HepG2 (cell line): ENCODE measurements around the gene TTC5. TPM values are rescaled to one million over a fixed set of nuclear protein-coding genes. Genes with fewer than 3 reads are reported as not detected.

Experiments
- ATAC-seq: fragments of 200-7000 bp; cut with Tn5 transposase; 3 replicates; pipeline ENCODE4 v1.9.1; 2020; ENCODE audit warnings: mild to moderate bottlenecking, moderate library complexity
- BruUV-seq: library from RNA; stranded (reverse); fragments of 400-500 nt; replicated peaks from 2 replicates; lab custom pipeline; 2021; lab: Mats Ljungman, UMichigan
- CTCF ChIA-PET: fragments of 300-600 bp; formaldehyde crosslinking; extraction: SDS; loops from one replicate; lab custom pipeline; 2021; ENCODE audit warnings: low total read pairs, inconsistent platforms, low intra/inter-chr PET ratio; lab: Yijun Ruan, JAX
- POLR2A ChIA-PET: fragments of 350-600 bp; sonication (Branson Sonifier 250); formaldehyde crosslinking; loops from one replicate; lab custom pipeline; 2020; ENCODE audit warnings: antibody characterized with exemption, inconsistent platforms; lab: Yijun Ruan, JAX
- DNase-seq: peaks from one replicate; pipeline ENCODE4 v3.0.0-alpha.2; 2015; ENCODE audit warnings: low spot score
- FAIRE-seq: peaks from 3 replicates; lab custom pipeline; 2011; peaks lifted over from hg19 to GRCh38; lab: Jason Lieb, UNC
- H2AFZ ChIP-seq: one replicate; pipeline ENCODE4 v1.6.1; 2011; ENCODE audit warnings: low read length, inconsistent platforms
- H3K27ac ChIP-seq: fragments of 300-600 bp; 3 replicates; pipeline ENCODE4 v1.8.0; 2011; ENCODE audit warnings: mixed run types, mild to moderate bottlenecking, mixed read lengths, low read length, inconsistent platforms; ENCODE audit not compliant: insufficient read depth; ENCODE audit errors: extremely low read length
- H3K27me3 ChIP-seq, 2 experiments: fragments of 200-600 bp in 1 of 2; 2 replicates in 1 of 2; 3 replicates in 1 of 2; pipeline versions ENCODE4 v1.6.0 to v1.8.0; 2011; ENCODE audit warnings: low read length in 2 of 2, mild to moderate bottlenecking in 2 of 2, moderate library complexity in 2 of 2, inconsistent platforms in 1 of 2; ENCODE audit not compliant: insufficient read depth in 2 of 2, control insufficient read depth in 1 of 2
- H3K36me3 ChIP-seq, 2 experiments: fragments of 200-600 bp in 1 of 2; replicated peaks in 1 of 2; 2 replicates in 1 of 2; 3 replicates in 1 of 2; pipeline versions ENCODE4 v1.5.1 to v1.8.0; 2011; ENCODE audit warnings: low read length in 2 of 2, inconsistent platforms in 1 of 2; ENCODE audit not compliant: insufficient read depth in 2 of 2, control insufficient read depth in 1 of 2
- H3K4me1 ChIP-seq: 2 replicates; pipeline ENCODE4 v1.5.1; 2012; ENCODE audit warnings: low read length, inconsistent platforms; ENCODE audit not compliant: insufficient read depth
- H3K4me2 ChIP-seq: 2 replicates; pipeline ENCODE4 v1.6.0; 2011; ENCODE audit warnings: low read depth, low read length, inconsistent platforms
- H3K4me3 ChIP-seq, 3 experiments: fragments of 200-600 bp in 1 of 3; sonication (generic), shearing (Covaris generic) in 1 of 3; replicated peaks in 1 of 3; 2 replicates each; pipeline ENCODE4 v1.5.1; 2011 to 2016; ENCODE audit warnings: low read length in 3 of 3, inconsistent platforms in 2 of 3, low read depth in 2 of 3, mild to moderate bottlenecking in 2 of 3, control low read depth in 1 of 3, mixed read lengths in 1 of 3; ENCODE audit not compliant: insufficient read depth in 1 of 3
- H3K79me2 ChIP-seq: one replicate; pipeline ENCODE4 v1.6.1; 2011; ENCODE audit warnings: low read length, inconsistent platforms; ENCODE audit not compliant: insufficient read depth
- H3K9ac ChIP-seq: 2 replicates; pipeline ENCODE4 v1.6.0; 2011; ENCODE audit warnings: mild to moderate bottlenecking, low read depth, low read length, inconsistent platforms; ENCODE audit not compliant: insufficient read depth
- H3K9me3 ChIP-seq: 2 replicates; pipeline ENCODE4 v1.5.1; 2012; ENCODE audit warnings: mild to moderate bottlenecking, low read length
- H4K20me1 ChIP-seq: 2 replicates; pipeline ENCODE4 v1.6.0; 2011; ENCODE audit warnings: inconsistent platforms, mild to moderate bottlenecking, low read length, moderate library complexity; ENCODE audit not compliant: insufficient read depth
- BRCA1 ChIP-seq: sonication (generic); formaldehyde crosslinking; IDR thresholded peaks from 2 replicates; pipeline ENCODE4 v1.4.0; 2020; ENCODE audit warnings: missing genetic modification reagents
- JUNB ChIP-seq: sonication (generic); formaldehyde crosslinking; IDR thresholded peaks from 2 replicates; pipeline ENCODE4 v1.8.0; 2022; ENCODE audit warnings: missing genetic modification reagents, mild to moderate bottlenecking, borderline replicate concordance
- KLF16 ChIP-seq, 2 experiments: sonication (generic) in 1 of 2; formaldehyde crosslinking in 1 of 2; IDR thresholded peaks; 2 replicates each; pipeline versions ENCODE4 v1.6.1 to v1.8.0; 2016 to 2023; ENCODE audit warnings: missing genetic modification reagents in 2 of 2, missing compliant biosample characterization in 1 of 2
- MBD4 ChIP-seq: IDR thresholded peaks from 2 replicates; pipeline ENCODE4 v1.6.1; 2012; ENCODE audit warnings: low read length, inconsistent platforms, borderline replicate concordance
- NAIF1 ChIP-seq: sonication (generic); formaldehyde crosslinking; IDR thresholded peaks from 2 replicates; pipeline ENCODE4 v1.5.0; 2020; ENCODE audit warnings: mild to moderate bottlenecking, missing genetic modification reagents, borderline replicate concordance
- SIN3A ChIP-seq: IDR thresholded peaks from 2 replicates; pipeline ENCODE4 v1.6.1; 2011; ENCODE audit warnings: low read depth, mild to moderate bottlenecking, control low read depth, low read length, borderline replicate concordance
- SIN3B ChIP-seq: fragments of 150-350 bp; IDR thresholded peaks from 2 replicates; pipeline ENCODE4 v1.6.1; 2014; ENCODE audit warnings: low read length
- SIX1 ChIP-seq: sonication (generic); formaldehyde crosslinking; IDR thresholded peaks from 2 replicates; pipeline ENCODE4 v1.4.0; 2020; ENCODE audit warnings: missing genetic modification reagents, borderline replicate concordance
- SNAPC5 ChIP-seq: sonication (generic); formaldehyde crosslinking; IDR thresholded peaks from 2 replicates; pipeline ENCODE4 v1.8.1; 2023; ENCODE audit warnings: mild to moderate bottlenecking, missing genetic modification reagents, borderline replicate concordance
- TEAD3 ChIP-seq: optimal IDR thresholded peaks from 2 replicates; pipeline ENCODE3; 2016; ENCODE audit warnings: borderline replicate concordance
- ZKSCAN8 ChIP-seq: IDR thresholded peaks from 2 replicates; pipeline ENCODE4 v1.6.1; 2016; ENCODE audit warnings: borderline replicate concordance, missing genetic modification reagents, missing compliant biosample characterization
- ZNF264 ChIP-seq: sonication (generic); formaldehyde crosslinking; IDR thresholded peaks from 2 replicates; pipeline ENCODE4 v1.4.0; 2020; ENCODE audit warnings: missing genetic modification reagents
- ZNF362 ChIP-seq: sonication (generic); formaldehyde crosslinking; IDR thresholded peaks from 2 replicates; pipeline ENCODE4 v1.4.0; 2020; ENCODE audit warnings: missing genetic modification reagents, mild to moderate bottlenecking, borderline replicate concordance
- ZNF383 ChIP-seq: sonication (generic); formaldehyde crosslinking; IDR thresholded peaks from 2 replicates; pipeline ENCODE4 v1.4.0; 2020; ENCODE audit warnings: missing genetic modification reagents, mild to moderate bottlenecking, borderline replicate concordance
- WGBS: methylation state at CpG from one replicate; pipeline ENCODE4 v1.1.6; 2017; ENCODE audit warnings: low lambda C conversion rate; 5-methylcytosine and 5-hydroxymethylcytosine counted together
- in situ Hi-C: cut with HindIII; loops from 2 replicates; pipeline ENCODE4 v1.10.0; 2017; ENCODE audit warnings: low pct_unique_long_range_greater_than_20kb; ENCODE audit not compliant: extremely low pct_ligation_motif_present
- intact Hi-C: fragments of 100-400 bp; cut with micrococcal nuclease; formaldehyde crosslinking; loops from one replicate; pipeline ENCODE4 v1.10.0; 2022; ENCODE audit not compliant: unreplicated experiment
- polyA plus RNA-seq, 8 experiments: library from polyadenylated mRNA; depleted of rRNA in 3 of 8; stranded (reverse) in 7 of 8; unstranded in 1 of 8; fragments of >200 nt; fragmentation: Illumina TruSeq in 4 of 8; extraction: Trizol in 4 of 8; gene quantifications; 2 replicates each; pipeline versions ENCODE4 v1.2.1 to v1.2.3, GENCODE V29; 2011 to 2016; ENCODE audit warnings: low read depth in 4 of 8, missing spikeins in 1 of 8, mixed read lengths in 1 of 8; ENCODE audit not compliant: insufficient read depth in 1 of 8
- total RNA-seq, 5 experiments: library from RNA; depleted of rRNA; stranded (reverse); fragments of >200 nt; fragmentation: Illumina TruSeq; extraction: Trizol; gene quantifications; 2 replicates each; pipeline ENCODE4 v1.2.3, GENCODE V29; 2016; ENCODE audit warnings: low read depth in 1 of 5
- TF ChIP-seq, protein P1 (sequence below): sonication (generic); formaldehyde crosslinking; IDR thresholded peaks from 2 replicates; pipeline ENCODE4 v1.4.0; 2020; ENCODE audit warnings: missing genetic modification reagents, borderline replicate concordance
- TF ChIP-seq, protein P2 (sequence below): sonication (generic); formaldehyde crosslinking; IDR thresholded peaks from 2 replicates; pipeline ENCODE4 v1.4.0; 2020; ENCODE audit warnings: missing genetic modification reagents

Gene TTC5
- total and polyA plus RNA-seq, 2 of the 13 experiments (the other 11 are each of a cell fraction or from before 2014, with no cell fraction given): 8.7 to 28.5 TPM

DNA sequence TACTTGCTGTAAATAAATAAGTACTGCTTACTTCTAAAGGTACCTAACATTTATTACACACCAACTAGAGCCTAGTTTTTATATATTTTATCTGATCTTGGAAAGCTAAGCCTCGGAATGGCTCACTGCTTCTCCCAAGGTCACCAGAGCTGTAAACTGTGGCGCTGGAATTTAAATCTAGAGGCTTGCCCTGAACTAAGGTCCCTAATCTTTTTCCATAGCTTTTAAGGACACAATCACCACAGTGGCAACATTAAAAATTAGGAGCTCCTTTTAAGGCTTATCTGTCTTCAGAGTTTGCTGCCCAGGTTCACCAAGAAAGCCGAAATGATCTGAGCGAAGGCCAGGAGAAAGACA is 26.7 kb upstream of the TTC5 start:
- Histone ChIP-seq H2AFZ (peak overlapping the region; percentile 1), H3K9me3 (no peaks in the 10 kb centered on the region), H3K36me3 (peaks cover 0 to 15% of the 10 kb centered on the region in 2 experiments; a peak in 2 of 5 replicates), H3K27ac (peak overlapping the region; percentile 79), H3K79me2 (peaks cover 55% of the 10 kb centered on the region), H3K4me2 (peak overlapping the region; percentile 78), H3K4me1 (peaks cover 62% of the 10 kb centered on the region), H4K20me1 (peaks cover 26% of the 10 kb centered on the region), H3K27me3 (no peaks in the 10 kb centered on the region; a peak in 1 of 5 replicates), H3K4me3 (peak overlapping the region; percentile 59 to 78 (median 75)), H3K9ac (peak overlapping the region; percentile 82)
- 0% methylated on average over 4 of the region's 4 CpGs for WGBS
- intact Hi-C loops: loop anchor here (2.0 kb wide), 3 partner anchors 44 to 276 kb away; partner anchors contain the start of genes APEX1 and OSGEP
- BruUV-seq: no TSS peak
- in situ Hi-C loops: loop anchor here (25.0 kb wide), 2 partner anchors 130 to 655 kb away; partner anchors contain the start of genes APEX1, METTL17, OSGEP and PIP4P1
- peak; percentile 45 for ATAC-seq
- DNase-seq: peak; percentile 42
- FAIRE-seq: no peak
- CTCF ChIA-PET: no interaction called here
- POLR2A ChIA-PET: interaction anchor here (1.0 to 9.8 kb wide), 4 partner anchors 10 to 281 kb away, joined by 5 to 139 read pairs (median 8); partner anchors contain the start of genes APEX1, OSGEP, PARP2 and PIP4P1
- TF ChIP-seq KLF16 (CRISPR knock-in tag; IDR thresholded peaks at IDR 0.05): 0 out of 4 replicates have a peak, but pooled peaks of 1 of the 2 experiments have one; percentile 19
- TF ChIP-seq, protein P1, sequence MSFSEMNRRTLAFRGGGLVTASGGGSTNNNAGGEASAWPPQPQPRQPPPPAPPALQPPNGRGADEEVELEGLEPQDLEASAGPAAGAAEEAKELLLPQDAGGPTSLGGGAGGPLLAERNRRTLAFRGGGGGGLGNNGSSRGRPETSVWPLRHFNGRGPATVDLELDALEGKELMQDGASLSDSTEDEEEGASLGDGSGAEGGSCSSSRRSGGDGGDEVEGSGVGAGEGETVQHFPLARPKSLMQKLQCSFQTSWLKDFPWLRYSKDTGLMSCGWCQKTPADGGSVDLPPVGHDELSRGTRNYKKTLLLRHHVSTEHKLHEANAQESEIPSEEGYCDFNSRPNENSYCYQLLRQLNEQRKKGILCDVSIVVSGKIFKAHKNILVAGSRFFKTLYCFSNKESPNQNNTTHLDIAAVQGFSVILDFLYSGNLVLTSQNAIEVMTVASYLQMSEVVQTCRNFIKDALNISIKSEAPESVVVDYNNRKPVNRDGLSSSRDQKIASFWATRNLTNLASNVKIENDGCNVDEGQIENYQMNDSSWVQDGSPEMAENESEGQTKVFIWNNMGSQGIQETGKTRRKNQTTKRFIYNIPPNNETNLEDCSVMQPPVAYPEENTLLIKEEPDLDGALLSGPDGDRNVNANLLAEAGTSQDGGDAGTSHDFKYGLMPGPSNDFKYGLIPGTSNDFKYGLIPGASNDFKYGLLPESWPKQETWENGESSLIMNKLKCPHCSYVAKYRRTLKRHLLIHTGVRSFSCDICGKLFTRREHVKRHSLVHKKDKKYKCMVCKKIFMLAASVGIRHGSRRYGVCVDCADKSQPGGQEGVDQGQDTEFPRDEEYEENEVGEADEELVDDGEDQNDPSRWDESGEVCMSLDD (CRISPR knock-in tag): no peak
- TF ChIP-seq NAIF1 (CRISPR knock-in tag): 0 out of 2 replicates have a peak, but pooled peaks have one; percentile 7
- TF ChIP-seq JUNB (CRISPR knock-in tag): no peak
- no peak for TF ChIP-seq ZNF383 (CRISPR knock-in tag)
- TF ChIP-seq, protein P2, sequence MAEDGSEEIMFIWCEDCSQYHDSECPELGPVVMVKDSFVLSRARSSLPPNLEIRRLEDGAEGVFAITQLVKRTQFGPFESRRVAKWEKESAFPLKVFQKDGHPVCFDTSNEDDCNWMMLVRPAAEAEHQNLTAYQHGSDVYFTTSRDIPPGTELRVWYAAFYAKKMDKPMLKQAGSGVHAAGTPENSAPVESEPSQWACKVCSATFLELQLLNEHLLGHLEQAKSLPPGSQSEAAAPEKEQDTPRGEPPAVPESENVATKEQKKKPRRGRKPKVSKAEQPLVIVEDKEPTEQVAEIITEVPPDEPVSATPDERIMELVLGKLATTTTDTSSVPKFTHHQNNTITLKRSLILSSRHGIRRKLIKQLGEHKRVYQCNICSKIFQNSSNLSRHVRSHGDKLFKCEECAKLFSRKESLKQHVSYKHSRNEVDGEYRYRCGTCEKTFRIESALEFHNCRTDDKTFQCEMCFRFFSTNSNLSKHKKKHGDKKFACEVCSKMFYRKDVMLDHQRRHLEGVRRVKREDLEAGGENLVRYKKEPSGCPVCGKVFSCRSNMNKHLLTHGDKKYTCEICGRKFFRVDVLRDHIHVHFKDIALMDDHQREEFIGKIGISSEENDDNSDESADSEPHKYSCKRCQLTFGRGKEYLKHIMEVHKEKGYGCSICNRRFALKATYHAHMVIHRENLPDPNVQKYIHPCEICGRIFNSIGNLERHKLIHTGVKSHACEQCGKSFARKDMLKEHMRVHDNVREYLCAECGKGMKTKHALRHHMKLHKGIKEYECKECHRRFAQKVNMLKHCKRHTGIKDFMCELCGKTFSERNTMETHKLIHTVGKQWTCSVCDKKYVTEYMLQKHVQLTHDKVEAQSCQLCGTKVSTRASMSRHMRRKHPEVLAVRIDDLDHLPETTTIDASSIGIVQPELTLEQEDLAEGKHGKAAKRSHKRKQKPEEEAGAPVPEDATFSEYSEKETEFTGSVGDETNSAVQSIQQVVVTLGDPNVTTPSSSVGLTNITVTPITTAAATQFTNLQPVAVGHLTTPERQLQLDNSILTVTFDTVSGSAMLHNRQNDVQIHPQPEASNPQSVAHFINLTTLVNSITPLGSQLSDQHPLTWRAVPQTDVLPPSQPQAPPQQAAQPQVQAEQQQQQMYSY (CRISPR knock-in tag): peak; percentile 80; the same call in 1 of the 2 replicates
- TF ChIP-seq ZNF264 (CRISPR knock-in tag): 0 out of 2 replicates have a peak, but pooled peaks have one; percentile 5
- TF ChIP-seq SIX1 (CRISPR knock-in tag): 0 out of 2 replicates have a peak, but pooled peaks have one; percentile 8
- 0 out of 2 replicates have a peak, but pooled peaks have one; percentile 51 for TF ChIP-seq BRCA1 (CRISPR knock-in tag)
- TF ChIP-seq ZKSCAN8 (CRISPR knock-in tag): peak; percentile 11; the same call in 1 of the 2 replicates
- TF ChIP-seq TEAD3 (CRISPR knock-in tag): peak; percentile 19
- peak; percentile 50; the same call in 1 of the 2 replicates for TF ChIP-seq SIN3A
- TF ChIP-seq SNAPC5 (CRISPR knock-in tag): 0 out of 2 replicates have a peak, but pooled peaks have one; percentile 21
- 0 out of 2 replicates have a peak, but pooled peaks have one; percentile 13 for TF ChIP-seq MBD4
- no peak for TF ChIP-seq ZNF362 (CRISPR knock-in tag)
- peak; percentile 86 for TF ChIP-seq SIN3B
